Mucosa of gallbladder (tissue), 1 donor: ENCODE measurements around the gene PLEKHD1. TPM values are rescaled to one million over a fixed set of nuclear protein-coding genes. Genes with fewer than 3 reads are reported as not detected.
A peak's percentile ranks its signal among the peaks of the same experiment; 100 is the strongest.

ENCODE experiments used
- DNase-seq: peaks from one replicate; pipeline ENCODE4 v3.0.0-alpha.2; 2020; ENCODE audit warnings: low spot score
- total RNA-seq: library from RNA; stranded (reverse); gene quantifications from one replicate; pipeline ENCODE4 v1.2.1, GENCODE V29; 2021
- donor health status: DM: no; HTN: no; CAD: no.

The PLEKHD1 gene
- total RNA-seq, 1 donor from 2014 or later: 0.06 TPM

DNA sequence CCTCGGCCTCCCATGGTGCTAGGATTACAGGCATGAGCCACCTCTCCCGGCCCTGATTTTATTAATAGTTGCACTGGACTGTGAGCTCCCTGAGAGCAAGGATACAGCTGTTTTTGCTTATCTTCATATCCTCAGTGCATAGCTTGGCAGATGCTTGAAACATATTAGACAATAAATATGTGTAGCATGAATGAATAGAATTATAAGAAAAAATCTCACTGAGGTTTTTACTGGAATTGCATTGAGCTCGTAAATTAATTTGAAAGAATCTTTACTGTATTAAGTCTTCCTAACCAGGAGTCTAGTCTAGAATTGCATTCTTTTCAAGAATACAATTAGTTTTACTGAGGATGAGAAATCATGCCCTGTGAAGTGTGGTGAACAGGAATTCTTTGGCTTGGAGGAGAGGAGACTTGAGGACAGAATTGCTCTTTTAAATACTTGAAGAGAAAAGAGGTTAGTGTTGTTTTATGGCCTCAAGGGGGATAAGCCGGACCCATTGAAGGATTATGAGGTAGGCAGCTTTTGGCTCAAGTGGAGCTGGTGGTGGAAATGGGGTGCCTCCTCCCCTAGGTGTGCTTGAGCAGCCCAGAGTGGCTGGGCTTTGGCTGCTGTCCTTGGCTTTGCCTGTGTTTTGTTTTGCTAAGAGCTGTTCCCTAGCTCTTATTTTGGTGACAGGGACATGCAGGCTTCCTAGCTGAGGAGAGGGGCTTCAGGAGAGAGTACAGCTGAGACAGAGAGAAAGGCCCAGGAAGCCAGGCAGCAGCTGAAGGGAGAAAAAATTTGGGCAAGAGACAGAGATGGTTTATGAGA, 34.0 kb downstream of the PLEKHD1 start:
- no peak for DNase-seq

- DNase-seq: no peak
Measured at GRCh38 chr14:69519204-69520100, 34.9 kb downstream of the PLEKHD1 start.

- no peak for DNase-seq
Measured at GRCh38 chr14:69522026-69522425, 37.5 kb downstream of the PLEKHD1 start.

GRCh38 chr14:69525896-69526295, 41.4 kb downstream of the PLEKHD1 start:
- DNase-seq: no peak

- no peak for DNase-seq
Measured at GRCh38 chr14:69527635-69528034, 43.1 kb downstream of the PLEKHD1 start.

GRCh38 chr14:69528143-69528542, 43.6 kb downstream of the PLEKHD1 start:
- no peak for DNase-seq

DNA sequence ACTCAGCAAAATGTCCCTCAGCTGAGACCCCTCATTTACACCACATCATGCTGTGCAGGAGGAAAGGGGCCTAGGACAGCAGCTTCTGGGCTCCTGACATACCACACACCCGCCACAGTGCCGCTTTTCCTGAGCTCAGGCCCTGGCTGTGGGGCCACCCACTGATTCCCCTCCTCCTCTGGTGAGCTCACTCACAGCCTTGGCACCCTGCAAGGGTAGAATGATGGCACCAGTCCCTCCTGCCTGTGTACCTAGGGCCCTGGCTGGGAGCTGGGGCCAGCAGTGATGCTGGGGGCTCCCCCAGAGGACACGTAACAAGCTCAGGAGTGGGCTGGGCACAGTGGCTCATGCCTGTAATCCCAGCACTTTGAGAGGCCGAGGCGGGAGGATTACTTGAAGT, 44.4 kb downstream of the PLEKHD1 start:
- DNase-seq: no peak

DNA sequence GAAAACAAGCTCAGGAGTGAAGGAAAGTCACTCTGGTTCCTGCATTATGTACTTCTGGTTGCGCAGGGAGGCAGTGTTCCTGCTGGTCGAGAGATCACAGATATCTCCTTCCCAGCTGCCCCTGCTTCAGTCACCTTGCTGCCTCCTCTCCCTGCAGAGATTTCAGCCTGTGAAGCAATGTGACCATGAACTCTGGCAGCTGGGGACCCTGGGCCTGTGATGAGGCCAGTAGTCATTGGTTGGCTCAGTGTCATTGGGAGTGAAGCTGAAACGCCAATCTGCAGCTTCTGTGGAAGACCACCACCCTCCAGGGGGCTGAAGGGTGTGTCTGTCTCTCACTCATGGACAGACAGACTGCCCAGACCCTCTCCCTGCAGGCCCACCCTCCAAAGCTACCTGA, 45.0 kb downstream of the PLEKHD1 start:
- no peak for DNase-seq

- no peak for DNase-seq
Measured at GRCh38 chr14:69530095-69530494, 45.6 kb downstream of the PLEKHD1 start.

GRCh38 chr14:69531135-69531534, 46.6 kb downstream of the PLEKHD1 start:
- no peak for DNase-seq

- no peak for DNase-seq
Measured at GRCh38 chr14:69532561-69533340, 48.2 kb downstream of the PLEKHD1 start.

DNA sequence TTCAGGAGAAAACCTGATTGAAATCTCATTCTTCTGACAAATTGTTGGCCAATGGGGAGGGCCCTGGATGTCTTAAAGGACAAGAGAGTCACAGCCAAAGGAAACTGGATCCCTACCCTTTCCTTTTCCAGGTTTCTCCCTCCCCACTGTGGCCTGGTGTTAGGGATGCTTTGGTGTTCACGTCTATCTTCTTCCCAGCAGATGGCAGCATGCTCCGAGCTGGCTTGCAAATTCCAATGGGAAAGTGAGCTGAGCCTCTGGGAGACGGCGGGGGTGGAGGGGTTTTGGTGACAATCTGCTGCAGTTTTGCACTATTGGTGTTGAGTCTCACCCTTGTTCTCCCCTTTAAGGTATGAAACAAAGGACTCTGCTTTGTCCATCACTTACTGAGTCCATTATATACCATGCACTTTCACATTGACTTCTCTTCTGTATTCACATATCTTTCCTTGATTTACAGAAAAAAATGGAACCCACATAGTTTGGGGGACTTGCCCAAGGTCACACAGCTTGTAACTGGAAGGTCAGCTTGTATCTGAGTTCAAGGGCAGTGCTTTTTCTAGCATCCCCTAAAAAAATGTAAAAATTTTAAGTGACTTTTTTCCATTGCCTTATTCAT, 50.8 kb downstream of the PLEKHD1 start:
- peak; percentile 38 for DNase-seq

DNA sequence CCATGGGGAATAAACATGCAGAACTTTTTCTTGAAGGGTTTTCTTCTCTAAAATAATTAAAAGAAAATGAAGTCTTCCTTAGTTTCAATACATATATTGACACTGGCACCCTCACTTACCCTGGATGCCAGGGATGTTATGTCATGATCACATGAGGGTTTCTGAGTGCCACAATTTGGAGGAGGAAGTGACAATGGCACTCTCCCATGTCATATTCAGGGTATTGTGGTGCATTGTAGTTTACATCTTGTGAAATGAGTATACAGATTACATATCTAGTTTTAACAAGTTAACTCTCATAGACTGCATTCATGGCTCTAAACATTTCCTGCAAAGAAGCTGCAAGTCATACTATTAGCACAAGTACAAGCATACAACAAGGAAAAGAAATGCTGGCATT, 52.4 kb downstream of the PLEKHD1 start:
- no peak for DNase-seq

DNA sequence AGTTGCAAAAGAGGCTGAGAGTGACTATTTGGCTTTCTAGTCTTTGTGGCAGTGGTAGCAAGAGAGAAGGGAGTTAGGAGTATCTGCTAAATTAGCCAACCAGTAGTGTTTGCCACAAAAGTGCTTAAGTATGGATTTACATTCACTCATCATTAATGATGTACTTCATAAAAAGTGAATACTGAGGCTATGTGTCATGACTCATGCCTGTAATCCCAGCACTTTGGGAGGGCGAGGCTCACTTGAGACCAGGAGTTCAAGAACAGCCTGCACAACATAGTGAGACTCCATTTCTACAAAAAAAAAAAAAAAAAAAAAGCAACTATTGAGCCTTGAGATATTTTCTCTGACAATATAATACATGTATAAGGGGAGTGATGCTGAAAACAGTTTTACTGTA, 53.4 kb downstream of the PLEKHD1 start:
- no peak for DNase-seq

- no peak for DNase-seq
Measured at GRCh38 chr14:69538766-69539165, 54.2 kb downstream of the PLEKHD1 start.

GRCh38 chr14:69539631-69540410, 55.3 kb downstream of the PLEKHD1 start:
- peak; percentile 20 for DNase-seq

GRCh38 chr14:69540654-69541335, 56.3 kb downstream of the PLEKHD1 start:
- DNase-seq: no peak

GRCh38 chr14:69542311-69542710, 57.8 kb downstream of the PLEKHD1 start:
- no peak for DNase-seq

DNA sequence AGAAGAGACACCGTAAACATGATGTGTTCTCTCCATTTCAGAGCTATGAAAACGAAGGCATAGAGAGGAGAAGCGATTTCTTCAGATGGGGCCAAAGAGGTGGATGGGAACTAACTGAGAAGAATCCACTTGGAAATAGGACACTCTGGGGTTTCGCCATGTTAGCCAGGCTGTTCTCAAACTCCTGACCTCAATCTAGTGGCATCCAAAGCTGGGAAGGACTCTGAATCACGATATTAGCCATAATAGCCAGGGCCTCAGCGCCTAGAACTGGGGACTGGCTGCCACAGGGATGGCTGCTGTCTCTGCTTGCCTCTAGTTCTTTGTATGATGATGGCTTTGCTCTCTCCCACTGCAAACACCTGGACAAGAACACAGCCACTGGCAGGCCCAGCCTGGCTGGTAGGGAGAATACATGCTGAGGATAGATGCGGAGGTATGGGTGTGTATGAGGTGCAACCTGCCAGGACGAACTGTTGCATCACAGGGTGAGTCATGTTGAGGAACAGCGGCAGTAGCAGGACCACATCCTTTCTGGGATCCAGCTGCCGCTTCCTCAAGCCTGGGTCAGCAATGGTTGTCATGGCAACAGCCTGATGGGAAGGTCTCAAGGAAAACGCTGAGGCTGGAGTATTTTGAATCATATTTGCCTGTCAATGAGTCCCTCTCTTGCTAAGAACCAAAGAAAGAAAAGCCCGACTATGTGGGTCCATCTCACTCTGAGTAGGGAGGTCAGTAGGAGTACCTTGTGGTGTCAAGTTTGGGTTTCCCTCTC, 59.0 kb downstream of the PLEKHD1 start:
- DNase-seq: peak; percentile 48
